ENCODE measurements around the gene SMPD1.
"Not testable (repeated sequence)": the region's sequence is repeated elsewhere in the genome, so short reads cannot be mapped to it uniquely, and the experiment has no call there.

Gene SMPD1

GRCh38 chr11:6391537-6392134 is 1.4 kb downstream of the SMPD1 start:
- Histone ChIP-seq H3K9me3 (no peaks in the 10 kb centered on the region), H3K27me3 (no peaks in the 10 kb centered on the region), H3K36me3 (no peaks in the 10 kb centered on the region), H3K4me3 (ENCODE audit: low read depth, low read length) (no peak overlapping the region), H3K4me1 (no peaks in the 10 kb centered on the region)
- TF ChIP-seq CTCF (IDR thresholded peaks at IDR 0.05; ENCODE audit: low read depth, low read length): no peak
- no peak for DNase-seq

DNA sequence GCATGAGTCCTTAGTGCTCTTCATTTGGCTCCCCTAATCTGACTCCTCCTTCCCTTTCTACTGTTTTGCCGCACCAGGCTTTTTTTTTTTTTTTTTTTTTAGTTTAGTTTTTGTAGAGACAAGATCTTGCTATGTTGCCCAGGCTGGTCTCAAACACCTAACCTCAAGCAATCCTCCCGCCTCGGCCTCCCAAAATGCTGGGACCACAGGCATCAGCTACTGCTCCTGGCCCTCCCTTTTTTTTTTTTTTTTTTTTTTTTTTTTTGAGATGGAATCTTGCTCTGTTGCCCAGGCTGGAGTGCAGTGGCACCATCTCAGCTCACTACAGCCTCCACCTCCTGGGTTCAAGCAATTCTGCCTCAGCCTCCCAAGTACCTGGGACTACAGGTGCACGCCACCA is 2.0 kb downstream of the SMPD1 start:
- H3K4me3 ChIP-seq (ENCODE audit: low read depth, low read length); H3K27me3 ChIP-seq; H3K36me3 ChIP-seq; H3K9me3 ChIP-seq; DNase-seq; H3K4me1 ChIP-seq: not testable (repeated sequence)

DNA sequence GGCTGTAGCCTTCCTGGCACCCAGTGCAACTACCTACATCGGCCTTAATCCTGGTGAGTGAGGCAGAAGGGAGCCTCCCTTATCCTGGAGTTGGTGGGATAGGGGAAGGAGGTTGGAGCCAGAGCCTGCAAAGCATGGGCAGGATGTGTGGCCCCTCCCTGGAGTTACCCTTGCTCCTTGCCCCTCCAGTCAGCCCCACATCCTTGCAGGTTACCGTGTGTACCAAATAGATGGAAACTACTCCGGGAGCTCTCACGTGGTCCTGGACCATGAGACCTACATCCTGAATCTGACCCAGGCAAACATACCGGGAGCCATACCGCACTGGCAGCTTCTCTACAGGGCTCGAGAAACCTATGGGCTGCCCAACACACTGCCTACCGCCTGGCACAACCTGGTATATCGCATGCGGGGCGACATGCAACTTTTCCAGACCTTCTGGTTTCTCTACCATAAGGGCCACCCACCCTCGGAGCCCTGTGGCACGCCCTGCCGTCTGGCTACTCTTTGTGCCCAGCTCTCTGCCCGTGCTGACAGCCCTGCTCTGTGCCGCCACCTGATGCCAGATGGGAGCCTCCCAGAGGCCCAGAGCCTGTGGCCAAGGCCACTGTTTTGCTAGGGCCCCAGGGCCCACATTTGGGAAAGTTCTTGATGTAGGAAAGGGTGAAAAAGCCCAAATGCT is 3.9 kb downstream of the SMPD1 start:
- H3K36me3 ChIP-seq: no peaks in the 10 kb centered on the region
- no peak overlapping the region for H3K4me3 ChIP-seq (ENCODE audit: low read depth, low read length)
- no peak for DNase-seq
- H3K4me1 ChIP-seq: no peaks in the 10 kb centered on the region
- no peaks in the 10 kb centered on the region for H3K9me3 ChIP-seq
- TF ChIP-seq CTCF (IDR thresholded peaks at IDR 0.05; ENCODE audit: low read depth, low read length): no peak
- H3K27me3 ChIP-seq: no peaks in the 10 kb centered on the region

DNA sequence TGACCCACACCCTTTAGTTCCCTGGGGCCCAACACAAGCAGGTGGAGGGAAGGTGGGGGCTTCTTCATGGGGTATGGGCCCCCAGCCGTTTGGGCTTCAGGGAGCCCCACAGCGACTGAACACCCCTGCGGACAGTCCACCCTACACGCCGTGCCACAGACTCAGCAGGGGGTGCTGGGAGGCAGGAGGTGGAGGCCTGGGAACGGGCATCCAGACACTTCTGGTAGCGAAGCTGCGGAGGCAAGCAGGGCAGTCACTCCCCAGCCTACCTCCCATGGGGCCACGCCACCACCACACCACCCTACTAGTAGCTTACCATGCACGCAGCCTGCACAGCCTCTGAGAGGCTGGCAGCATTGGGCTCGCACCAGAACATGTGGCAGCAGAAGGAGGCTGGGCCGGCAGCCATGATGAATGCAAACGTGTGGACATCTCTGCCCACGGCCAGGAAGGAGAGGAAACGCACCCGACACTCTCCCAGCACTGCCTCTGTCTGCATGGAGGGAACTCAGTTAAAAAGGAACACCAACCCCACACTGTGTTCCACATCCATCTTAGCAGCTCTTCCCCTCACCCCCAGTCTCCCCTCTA is 5.3 kb downstream of the SMPD1 start:
- H3K36me3 ChIP-seq: no peaks in the 10 kb centered on the region
- H3K4me1 ChIP-seq: no peaks in the 10 kb centered on the region
- no peak overlapping the region for H3K4me3 ChIP-seq (ENCODE audit: low read depth, low read length)
- no peak for TF ChIP-seq CTCF (IDR thresholded peaks at IDR 0.05; ENCODE audit: low read depth, low read length)
- no peaks in the 10 kb centered on the region for H3K27me3 ChIP-seq
- no peaks in the 10 kb centered on the region for H3K9me3 ChIP-seq
- DNase-seq: no peak

DNA sequence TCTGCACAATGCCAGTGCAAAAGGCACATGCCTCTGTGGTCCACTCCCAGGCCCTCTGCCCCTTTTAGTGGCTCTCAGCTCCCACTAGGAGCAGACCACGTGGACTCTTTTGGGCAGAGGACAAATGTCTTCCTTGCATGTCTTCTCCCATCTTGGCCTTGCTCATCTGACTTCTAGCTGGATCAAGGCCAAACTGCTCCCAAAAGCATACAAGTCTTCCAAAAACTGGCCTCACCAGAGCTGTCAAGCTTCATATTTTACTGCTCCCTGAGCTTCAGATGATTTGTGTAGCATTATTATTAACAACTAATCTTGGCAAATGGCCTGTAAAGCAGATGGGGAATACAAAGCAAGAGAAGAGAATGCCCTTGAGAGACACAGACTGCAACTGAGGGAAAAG is 6.9 kb downstream of the SMPD1 start:
- no peaks in the 10 kb centered on the region for H3K9me3 ChIP-seq
- no peaks in the 10 kb centered on the region for H3K36me3 ChIP-seq
- no peak for TF ChIP-seq CTCF (IDR thresholded peaks at IDR 0.05; ENCODE audit: low read depth, low read length)
- no peaks in the 10 kb centered on the region for H3K4me1 ChIP-seq
- no peaks in the 10 kb centered on the region for H3K27me3 ChIP-seq
- no peak for DNase-seq
- H3K4me3 ChIP-seq (ENCODE audit: low read depth, low read length): no peak overlapping the region

DNA sequence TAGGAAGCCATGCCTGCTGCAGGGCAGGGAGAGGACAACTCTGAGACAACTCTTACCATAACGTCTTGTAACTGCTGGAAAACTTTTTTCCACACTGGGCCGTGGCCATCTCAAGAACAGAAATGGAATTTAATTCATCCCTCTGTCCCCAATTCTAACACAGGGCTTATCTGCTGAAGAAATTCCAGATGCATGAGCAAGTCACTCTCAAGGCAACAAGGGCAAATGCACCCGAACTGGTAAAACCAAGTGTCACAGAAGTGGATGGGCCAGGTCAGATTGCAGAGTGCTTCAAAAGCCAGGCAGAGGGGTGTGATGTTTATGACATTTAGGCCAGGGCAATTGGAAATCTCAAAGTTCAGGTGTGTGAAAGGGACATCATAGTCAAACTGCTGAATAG is 7.4 kb downstream of the SMPD1 start:
- Histone ChIP-seq H3K4me1 (no peaks in the 10 kb centered on the region), H3K36me3 (no peaks in the 10 kb centered on the region), H3K27me3 (no peaks in the 10 kb centered on the region), H3K4me3 (ENCODE audit: low read depth, low read length) (no peak overlapping the region), H3K9me3 (no peaks in the 10 kb centered on the region)
- DNase-seq: no peak
- no peak for TF ChIP-seq CTCF (IDR thresholded peaks at IDR 0.05; ENCODE audit: low read depth, low read length)
